Right hindlimb (tissue), 1 donor: ENCODE results near the gene KDM7A.

Experiments
- DNase-seq: peaks from one replicate; pipeline ENCODE4 v3.0.0-alpha.2; 2018

The KDM7A gene

DNA sequence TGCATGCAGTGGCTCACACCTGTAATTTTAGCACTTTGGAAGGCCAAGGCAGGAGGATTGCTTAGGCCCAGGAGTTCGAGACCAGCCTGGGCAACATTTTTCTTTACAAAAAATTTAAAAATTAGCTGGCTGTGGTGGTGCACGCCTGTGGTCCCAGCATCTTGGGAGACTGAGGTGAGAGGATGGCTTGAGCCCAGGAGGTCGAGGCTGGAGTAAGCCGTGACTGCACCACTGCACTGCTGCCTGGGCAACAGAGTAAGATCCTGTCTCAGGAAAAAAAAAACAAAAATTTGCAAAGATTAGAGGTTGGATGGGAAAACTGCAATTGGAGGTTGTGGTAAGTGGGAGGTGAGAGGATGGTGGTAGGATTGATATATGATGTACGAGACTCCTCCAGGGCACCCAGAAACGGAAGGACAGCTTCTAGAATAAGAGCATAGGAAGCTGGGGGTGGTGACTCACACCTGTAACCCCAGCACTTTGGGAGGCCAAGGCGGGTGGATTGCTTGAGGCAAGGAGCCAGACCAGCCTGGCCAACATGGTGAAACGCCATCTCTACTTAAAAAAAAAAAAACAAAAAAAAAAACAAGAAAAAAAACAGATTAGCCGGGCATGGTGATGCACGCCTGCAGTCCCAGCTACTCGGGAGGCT, 94.9 kb downstream of the KDM7A start:
- DNase-seq, result no peak

DNA sequence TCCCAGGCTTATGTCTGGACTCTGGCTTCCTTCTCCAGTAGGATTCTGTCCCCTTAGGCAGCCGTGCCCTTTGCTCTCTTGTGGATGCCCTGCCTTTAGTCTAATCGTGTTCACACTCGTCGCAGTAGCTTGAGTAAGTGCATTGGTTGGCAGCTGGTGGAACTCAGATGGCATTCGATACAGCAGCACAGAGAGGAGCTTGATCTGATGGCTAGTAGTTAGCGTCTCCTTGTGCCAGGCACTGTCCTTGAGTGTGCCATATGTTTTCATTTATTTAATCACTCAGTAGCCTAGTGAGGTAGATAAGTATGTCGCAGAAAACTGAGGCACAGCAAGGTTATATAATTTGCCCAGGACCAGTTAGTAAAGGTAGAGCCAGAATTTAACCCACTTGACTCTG, 95.9 kb downstream of the KDM7A start:
- DNase-seq, result no peak

DNA sequence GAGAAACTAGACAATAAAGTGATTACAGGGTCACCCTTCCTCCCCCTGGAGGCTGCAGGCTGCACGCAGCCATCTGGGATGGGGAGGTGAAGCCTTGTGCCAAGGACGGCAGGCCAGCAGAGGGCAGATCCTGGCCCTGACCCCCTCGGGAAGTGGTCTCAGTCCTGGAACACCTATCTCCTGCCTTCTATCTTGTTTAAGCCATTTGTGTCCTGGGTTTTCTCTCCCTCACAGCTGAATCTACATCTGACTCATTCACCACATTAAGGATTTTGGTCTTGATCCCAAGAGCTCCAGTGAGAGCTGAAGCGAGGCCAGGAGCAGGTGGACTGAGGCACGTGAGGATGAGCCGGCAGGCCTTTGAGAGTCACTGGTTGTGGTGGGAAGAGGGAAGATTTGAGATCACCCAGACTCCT, 97.7 kb downstream of the KDM7A start:
- DNase-seq, result no peak

DNA sequence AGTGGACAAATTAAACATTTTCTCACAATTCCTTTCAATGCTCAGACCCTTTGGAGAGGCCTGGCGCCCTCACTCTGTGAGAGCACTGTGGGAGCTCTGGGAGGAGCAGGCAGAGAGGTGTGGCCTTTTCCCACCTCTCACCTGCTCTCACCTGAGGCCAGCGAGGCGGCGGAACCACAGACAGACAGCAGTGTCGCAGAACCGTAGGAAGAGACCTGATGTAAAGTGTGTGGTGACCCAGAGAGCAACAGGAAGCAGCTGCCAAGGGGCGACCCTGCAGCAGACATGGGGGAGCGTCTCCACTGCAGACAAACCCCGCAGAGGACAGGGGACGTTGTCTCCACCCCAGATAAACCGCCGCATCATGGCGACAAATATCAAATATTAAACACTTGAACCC, 98.4 kb downstream of the KDM7A start:
- DNase-seq, result no peak

DNA sequence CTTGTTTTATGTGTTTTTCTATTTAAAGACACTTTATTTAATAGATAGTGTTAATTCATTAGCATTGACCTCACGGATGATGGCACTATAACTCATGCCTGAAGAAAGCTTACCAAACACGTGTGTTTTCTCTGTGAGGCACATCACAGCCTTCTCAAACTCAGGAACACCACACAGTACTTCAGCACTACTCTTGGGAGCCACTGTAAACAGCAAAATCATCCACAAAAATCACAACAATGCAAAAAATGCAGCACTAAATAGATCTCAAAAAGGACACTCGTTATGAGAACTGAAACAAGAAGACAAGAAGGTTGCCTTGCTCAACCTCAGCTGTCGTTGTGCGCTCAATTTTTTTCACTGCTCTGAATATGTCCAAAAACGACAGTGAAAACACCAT, 102.0 kb downstream of the KDM7A start:
- no peak for DNase-seq

DNA sequence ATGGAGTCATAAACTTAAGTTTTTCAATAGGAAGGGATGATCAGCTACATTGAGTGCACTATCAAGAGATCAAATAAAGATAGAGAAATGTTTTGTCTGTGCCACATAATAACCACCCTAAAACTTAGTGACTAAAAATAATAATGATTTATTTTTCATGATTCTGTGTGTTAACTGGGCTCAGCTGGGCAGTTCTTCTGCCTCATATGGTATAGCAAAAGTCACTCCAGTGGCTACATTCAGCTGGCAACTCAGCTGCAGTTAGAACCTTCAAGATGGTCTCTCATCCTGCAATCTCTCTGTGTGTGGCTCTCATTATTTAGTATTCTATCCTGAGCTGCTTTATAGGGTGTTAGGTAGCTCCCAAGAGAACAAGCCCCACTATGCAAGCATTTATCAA, 106.2 kb downstream of the KDM7A start:
- DNase-seq, result no peak

DNA sequence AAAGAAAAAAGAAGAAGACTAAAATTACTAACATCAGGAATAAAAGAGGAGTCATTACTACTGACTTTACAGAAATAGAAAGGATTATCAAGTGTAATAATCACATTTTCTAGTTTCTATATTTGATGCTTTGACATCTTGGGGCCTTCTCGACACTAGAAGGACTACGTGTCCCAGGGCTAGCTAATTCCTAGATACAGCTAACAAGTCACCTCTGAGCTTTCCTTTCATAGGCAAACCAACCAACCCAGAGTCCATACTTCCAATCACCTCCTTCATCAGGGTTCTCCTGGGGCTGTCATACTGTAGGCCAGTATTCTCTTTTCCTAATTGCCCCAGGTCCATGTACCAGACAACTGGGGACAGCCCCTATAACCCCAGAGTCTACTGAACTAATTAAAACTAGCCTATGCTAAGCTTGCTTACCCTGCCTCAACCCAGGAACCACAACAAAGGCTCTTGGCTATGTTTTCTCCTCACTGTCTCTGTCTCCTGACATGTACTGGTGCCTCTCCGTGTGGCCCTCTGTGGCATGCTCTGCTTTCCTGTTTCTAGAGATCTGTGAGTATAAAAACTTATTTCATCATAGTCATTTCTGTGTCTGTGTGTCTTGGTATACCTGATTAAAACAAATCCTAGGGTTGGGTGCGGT, 107.4 kb downstream of the KDM7A start:
- no peak for DNase-seq

DNA sequence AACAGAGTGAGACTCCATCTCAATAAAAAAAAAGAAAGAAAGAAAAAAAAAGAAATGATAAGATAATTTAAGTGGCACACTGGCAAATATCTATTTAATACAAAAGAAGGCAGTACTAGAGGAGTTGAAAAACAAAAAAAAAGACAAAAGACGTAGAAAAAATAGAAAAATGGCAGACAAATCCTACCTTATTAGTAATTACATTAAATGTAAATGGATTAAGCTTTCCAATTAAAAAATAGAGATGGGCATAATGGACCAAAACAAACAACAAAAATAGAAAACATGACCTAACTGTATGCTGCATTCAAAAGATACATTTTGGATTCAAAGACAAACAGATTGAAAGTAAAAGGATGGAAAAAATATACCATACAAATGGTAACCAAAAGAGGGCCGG, 108.8 kb downstream of the KDM7A start:
- no peak for DNase-seq

DNA sequence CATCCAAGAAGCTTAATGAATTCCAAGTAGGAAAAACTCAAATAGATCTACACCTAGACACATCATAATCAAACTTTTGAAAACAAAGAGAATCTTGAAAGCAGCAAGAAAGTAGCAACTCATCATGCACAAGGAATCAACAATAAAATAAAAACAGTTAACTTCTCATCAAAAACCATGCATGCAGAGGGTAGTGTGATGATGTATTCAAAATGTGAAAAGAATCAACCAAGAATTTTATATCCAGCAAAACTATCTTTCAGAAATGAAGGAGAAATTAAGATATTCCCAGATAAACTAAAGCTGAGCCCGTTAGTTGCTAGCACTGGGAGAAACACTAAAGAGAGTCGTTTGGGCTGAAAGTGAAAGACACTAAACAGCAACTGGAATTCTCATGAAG, 109.7 kb downstream of the KDM7A start:
- DNase-seq, result no peak

DNA sequence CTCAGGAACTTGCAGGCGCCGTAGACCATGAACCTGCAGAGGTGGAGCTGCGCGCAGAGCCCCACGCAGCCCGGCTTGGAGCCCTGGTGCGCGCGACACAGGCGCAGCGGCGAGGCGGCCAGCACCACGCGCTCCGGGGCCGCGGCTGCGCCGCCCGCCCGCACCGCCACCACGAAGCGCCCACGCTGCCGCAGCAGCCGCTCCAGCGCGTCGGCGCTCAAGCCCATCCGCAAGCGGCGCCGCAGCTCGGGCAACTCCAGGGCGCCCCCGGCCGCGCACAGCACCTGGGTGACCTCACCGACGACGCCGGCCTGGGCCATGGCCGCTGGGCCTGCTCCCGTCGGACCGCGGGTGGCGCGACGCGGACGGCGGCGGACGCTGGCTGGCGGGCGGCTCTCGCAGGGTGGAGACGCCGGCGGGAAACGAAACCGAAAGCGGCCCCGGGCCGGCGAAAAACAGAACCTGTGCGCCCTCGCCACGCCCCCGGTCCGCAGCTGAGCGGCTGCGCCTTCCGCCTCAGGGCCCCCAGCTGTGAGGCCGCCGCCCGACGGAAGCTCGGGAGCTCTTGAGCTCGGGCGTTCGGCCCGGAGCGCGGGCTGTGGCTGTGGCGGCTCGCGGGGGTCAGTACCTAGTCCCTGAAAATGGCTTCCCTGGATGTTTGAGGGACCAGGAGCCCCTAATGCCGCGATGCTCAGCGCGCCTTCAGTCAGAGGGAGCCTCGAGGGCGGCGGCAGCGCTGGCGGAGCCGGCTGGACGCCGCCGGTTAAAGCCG, 114.1 kb downstream of the KDM7A start, which contains the start of gene PARP12:
PARP12 (minus strand) TSS at position 424 of the 772 bp plus-strand sequence; CDS start at position 320, 104 bp downstream.
- peak; percentile 88 for DNase-seq

DNA sequence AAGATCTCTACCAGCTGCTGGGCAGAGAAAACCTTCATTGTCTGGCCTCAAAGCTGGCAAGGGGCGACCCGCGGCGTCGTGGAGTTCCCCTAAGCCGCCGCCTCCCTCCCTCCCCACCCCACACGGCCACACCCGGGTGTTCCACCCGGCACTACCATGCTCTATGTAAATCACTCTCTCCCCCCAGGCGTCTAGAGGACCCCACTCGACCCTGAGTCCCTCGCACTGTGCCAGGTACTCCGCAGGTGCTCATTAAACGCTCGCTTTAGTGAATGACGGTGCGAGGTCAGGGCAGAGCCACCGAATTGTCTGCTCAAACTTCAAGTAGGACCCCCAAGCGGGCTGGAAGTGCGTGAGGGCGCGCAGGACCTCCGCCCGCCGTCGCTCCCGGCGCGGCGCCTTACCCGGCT, 114.7 kb downstream of the KDM7A start:
- DNase-seq, result no peak

DNA sequence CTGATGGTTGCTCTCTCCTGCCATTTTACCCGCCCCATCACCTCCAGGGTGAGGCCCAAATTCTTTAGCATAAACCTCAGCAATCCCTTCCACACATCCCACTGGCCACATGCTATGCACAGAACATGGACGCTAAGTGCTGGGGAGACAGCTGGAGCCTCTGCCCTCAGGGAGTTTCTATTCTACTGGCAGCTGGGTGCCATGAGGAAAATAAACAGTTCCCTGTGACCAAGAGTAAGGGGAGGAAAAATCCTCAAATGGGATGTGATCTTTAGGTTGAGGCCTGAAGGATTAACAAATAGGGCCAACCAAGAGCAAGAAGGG, 115.2 kb downstream of the KDM7A start:
- DNase-seq, result no peak

DNA sequence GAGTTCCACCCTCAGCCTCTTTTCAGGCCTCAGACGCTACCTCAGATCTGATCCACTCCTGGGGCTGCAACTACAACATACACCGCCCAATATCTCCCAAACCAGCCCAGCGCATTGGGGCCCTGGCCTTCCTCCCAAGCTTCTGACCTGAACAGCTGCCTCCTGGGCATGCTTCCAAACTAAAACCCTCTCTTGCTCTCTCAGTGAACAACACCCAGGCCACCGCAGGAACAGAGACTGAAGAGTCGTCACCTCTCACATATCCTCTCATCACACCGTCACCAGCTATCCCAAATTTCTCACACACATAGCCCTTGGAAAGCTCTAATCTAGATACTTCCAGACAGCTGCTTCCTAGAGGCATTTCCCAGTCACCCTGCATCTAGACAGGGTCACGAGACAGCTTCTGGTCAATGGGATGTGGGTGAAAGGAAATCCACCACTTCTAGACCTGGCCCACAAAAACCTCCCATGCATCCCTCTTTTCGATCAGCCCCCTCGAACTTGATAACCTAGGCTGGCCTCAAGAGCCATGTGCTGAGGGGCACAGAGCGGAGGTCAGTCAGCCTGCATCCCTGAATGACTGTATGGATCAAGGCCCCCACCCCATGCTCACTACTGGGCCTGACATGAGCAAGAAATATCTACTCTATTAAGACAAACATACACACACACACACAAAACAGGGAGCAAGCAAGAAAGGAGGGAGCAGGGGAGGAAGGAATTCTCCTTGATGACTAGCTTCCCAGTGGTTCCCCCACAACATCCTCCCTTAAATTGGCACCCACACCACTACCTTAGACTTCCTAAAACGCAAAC, 115.8 kb downstream of the KDM7A start:
- peak; percentile 69 for DNase-seq

DNA sequence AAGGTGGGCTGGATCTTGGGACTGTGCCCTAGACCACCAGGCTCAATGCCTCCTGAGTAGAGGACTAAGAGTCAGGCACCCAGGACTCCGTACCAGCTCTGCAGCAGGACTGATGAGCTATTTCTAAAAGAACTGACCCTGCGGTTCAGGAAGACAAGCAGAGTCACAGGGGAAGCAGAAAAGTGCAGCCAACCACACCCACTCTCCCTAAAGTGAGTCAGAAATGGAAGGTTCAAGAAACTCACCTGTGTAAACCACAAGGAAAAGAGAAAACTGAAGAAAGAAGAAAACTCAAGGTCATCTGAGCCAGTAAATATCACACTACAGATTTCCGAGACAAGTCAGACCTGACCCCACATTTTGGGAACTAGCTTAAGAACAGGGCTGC, 116.5 kb downstream of the KDM7A start:
- no peak for DNase-seq

DNA sequence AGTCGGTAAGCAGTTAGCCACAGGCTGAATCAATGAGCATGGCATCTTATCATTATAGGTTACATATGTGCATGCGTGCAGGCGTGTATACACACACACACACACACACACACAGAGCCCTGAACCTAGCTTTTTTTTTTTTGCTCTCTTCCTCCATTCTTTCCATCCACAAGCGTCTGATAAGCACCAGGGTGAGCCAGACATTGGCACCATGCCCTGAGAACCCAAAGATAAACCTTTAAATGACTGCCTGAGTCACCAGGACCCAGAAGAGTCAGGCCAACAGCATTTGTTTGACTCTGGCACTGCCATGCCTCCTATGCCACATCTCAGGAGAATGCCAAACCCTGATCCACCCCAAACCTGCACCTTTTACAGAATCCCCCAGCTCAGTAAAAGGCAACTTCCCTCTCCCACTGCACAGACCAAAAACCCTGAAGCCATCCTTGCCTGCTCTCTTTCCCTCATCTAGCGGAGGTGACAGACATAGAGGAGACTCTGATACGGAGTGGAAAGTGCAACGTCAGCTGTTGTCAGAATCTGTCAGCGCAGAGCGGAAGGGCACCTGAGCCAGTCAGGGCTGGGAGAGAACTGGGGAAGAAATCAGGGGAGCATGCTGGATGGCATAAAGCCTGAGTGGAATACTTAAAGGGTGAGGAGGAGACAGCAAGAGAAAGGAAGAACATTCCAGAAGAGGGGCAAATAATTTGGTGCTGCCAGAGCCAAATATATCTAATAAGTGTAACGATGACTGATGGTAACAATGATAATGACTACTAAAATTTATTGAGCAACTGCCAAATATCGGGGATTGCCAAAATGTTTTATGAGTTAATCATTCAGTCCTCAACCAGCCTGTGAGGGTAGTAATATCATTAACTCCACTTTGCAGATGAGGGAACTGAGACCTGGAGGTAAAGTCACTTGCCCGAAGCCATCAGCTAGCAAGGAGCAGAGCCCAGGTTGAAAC, 117.2 kb downstream of the KDM7A start:
- DNase-seq, result no peak

DNA sequence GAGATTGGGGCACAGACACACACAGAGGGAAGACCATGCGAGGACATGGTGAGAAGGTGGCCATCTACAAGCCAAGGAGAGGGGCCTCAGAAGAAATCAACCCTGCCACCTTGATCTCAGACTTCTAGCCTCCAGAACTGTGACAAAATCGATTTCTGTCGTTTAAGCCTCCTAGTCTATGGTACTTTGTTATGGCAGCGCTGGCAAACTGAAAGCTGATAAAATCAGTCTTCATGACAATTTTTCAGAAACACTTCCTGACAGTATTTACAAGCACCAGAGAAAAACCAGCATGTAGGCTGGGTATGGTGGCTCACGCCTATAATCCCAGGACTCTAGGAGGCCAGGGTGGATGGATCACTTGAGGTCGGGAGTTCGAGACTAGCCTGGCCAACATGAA, 118.3 kb downstream of the KDM7A start:
- DNase-seq, result no peak

DNA sequence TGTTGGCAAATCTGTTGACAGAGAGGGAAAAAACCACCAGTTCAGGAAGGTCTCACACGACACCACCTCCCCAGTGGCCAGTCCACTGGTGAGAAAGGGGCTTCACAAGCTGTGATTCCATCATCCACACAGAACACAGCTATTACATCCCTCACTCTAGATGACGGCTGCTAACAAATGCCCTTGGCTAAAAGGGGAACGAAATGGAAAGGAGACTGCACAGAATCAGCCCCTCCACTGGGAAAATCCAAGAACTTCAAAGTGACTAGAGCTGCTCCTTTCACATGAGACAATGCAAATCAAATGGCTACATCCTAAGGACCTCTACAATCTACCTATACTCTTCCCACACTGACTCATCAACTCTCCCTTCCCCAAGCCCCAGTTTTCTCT, 119.6 kb downstream of the KDM7A start:
- DNase-seq, result no peak

DNA sequence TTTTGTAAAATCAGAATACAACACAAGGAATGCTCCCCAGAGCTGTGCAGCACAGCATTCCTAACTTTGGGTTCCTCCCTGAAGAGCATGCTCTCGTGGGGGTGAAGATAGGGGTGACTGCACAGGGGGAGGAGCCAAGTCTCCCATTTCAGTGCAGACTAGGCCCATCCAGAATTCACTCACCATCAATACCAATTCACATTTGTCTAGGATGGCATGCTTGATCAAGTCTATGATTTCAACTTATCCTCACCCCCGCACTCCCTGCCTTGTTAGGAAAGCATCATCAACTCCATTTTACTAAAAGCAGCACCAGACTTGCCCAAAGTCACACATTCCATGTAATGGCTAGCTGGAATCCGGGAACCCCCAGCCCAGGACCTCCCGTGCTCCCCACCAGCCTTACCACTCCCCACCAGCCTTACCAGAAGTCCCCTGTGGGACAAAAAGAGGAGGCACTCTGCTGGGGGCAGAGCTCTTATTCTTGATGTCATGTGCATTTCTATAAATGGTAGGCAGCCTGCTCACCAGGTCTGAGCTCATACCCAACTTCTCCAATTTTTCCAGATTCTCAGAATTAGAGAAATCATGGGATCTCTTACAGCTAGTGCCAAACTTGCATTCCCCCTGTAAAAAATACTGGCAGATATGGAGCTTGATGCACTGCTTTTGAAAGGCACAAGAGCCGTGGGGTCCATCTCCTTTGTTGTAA, 120.2 kb downstream of the KDM7A start:
- DNase-seq, result no peak

DNA sequence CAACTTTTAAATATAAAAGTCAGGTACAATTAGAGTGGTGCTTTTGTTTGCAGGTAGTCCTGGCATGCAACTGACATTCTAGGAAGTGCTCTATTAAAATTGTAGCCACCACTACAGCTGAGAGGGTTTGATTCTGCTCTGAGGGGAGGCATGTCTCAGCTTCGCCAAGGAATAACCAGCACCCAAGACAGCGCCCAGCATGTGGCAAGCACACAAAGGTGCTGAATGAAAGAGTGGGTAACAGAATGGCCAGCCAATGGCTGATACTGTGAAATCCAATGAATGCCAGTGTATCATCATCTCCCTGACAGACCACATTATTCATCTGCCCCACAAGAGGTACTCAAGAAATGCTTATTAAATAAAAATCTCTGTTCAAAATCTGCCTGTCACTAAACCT, 121.0 kb downstream of the KDM7A start:
- DNase-seq, result no peak

DNA sequence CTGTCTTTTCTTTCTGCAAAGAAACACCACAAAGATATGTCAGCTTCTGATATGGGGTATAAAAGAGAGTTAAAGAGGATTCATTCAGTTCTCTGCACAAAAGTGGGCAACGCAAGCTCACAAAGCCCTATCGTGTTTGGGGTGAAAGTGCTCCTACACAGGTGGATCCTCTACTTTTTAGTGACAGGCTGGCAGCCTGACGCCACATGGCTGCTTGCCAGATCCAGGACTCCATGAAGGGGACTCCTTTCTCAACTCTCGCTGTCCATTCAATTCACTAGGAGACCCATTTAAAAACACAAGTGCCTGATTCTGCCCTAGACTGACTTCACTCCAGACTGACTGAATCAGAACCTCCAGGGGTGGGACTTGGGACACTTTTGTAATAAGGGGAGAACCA, 122.0 kb downstream of the KDM7A start:
- no peak for DNase-seq

DNA sequence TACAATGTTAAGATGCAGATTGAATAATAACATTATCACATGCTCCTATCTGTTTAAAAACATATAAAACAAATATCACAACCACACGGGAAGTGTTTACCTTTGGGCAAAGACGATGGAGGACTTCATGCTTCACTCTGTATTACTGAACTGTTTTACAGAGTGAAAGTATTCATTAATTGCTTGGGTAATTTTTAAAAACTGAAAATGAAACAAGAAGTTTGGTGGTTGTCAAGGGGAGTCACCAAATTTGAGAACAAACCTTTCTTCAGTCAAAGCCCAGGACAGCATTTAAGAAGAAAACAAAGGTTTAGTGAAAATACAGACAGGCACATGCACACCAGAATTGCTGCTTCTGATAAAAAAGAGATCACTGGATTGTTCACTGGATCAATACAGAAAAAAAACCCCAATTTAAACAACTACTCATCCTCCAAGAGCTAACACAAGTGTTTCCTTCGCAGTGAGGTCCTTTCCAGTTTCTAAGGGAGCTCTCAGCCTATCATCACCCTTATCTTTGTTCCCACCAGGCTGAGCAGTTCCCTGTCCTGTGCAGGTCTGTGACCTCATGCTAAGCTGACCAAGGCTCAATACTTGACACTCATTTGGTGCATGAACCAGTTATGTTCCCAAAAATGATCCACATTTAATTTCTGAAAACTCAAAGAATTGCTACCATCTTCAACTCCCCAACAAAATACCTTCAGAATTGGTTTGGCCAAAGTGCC, 122.8 kb downstream of the KDM7A start:
- DNase-seq, result no peak
